GM21360 (cell line): Measurements from ENCODE around the gene ARHGAP1.
"Not testable (repeated sequence)": the region's sequence is repeated elsewhere in the genome, so short reads cannot be mapped to it uniquely, and the experiment has no call there.

Experiments used
- ATAC-seq: cut with Tn5 transposase; IDR thresholded peaks from one replicate; pipeline ENCODE4 v1.9.1; 2021; ENCODE audit warnings: mild to moderate bottlenecking, moderate library complexity; ENCODE audit not compliant: unreplicated experiment

ARHGAP1 gene

DNA sequence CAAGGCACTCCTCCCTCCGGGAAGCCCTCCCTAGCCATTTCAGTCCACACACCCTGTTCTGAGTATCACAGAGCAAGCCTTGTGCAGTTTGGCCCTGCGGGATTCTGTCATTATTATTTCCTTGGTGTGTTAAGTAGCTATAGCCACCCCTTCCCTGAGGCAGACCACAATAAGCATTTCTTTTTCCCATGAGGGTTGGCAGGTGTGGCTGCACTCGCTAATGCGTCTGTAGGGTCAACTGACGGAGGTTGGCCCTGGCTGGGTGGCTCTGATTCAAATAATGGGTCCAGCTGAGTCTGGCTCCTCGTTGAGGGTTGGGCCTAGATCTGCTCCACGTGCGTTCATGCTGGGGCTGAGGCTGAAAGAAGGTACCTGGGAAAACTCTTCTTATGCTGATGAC lies 23.7 kb upstream of the ARHGAP1 start:
- ATAC-seq = no peak

DNA sequence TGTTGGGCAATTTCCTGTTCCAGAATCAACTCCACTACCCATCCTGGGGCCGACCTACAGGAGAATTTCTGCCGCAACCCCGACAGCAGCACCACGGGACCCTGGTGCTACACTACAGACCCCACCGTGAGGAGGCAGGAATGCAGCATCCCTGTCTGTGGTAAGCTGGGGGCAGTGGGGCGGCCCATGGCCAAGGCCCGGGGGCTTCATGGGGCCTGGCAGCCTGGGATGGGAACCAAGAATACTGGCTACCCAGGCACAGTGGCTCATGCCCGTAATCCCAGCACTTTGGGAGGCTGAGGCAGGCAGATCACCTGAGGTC lies 22.9 kb upstream of the ARHGAP1 start:
- ATAC-seq = no peak

- ATAC-seq = no peak
Observed at GRCh38 chr11:46722566-46723358, 22.3 kb upstream of the ARHGAP1 start.

- no peak for ATAC-seq
Observed at GRCh38 chr11:46721286-46721685, 20.9 kb upstream of the ARHGAP1 start.

- no peak for ATAC-seq
Observed at GRCh38 chr11:46719543-46720218, 19.3 kb upstream of the ARHGAP1 start.

GRCh38 chr11:46719048-46719542 lies 18.7 kb upstream of the ARHGAP1 start, which contains the start of gene F2:
TSS of gene F2 (plus strand) at chr11:46719213. CDS start at chr11:46719236, 23 bp downstream.
- no peak for ATAC-seq

DNA sequence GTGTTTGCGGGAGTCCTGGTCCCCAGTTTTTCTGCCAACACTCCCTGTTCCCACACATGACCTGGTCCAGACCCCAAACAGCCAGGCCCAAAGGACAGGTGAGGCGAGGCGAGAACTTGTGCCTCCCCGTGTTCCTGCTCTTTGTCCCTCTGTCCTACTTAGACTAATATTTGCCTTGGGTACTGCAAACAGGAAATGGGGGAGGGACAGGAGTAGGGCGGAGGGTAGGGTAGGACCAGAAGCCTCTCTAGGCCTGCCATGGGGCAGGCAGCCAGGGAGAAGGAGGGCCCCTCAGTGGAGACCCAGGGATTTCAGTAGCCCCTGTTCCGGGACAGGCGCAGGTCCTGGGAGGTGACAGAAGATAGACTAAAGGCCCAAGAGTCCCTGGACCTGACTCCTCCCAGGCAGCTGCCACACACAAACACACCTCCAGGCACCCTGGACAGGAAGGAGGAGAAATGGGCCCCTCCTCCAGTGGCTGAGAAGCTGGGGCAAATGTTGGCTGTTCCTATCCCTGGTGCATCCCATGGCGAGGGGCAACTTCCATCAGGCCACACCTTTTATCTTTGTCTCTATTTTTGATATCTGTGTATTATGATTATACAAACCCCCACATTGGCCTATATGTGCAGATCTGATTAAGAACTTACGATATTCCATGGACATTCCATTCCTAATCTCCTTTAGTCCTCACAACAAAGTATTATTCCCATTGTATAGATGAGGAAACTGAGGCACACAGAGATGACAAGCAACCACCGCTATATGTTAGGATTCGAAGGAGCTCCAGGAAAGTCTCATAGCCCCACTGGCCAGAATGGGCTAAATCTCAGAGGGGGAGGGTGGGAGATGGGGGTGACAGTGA lies 18.0 kb upstream of the ARHGAP1 start:
- no peak for ATAC-seq

DNA sequence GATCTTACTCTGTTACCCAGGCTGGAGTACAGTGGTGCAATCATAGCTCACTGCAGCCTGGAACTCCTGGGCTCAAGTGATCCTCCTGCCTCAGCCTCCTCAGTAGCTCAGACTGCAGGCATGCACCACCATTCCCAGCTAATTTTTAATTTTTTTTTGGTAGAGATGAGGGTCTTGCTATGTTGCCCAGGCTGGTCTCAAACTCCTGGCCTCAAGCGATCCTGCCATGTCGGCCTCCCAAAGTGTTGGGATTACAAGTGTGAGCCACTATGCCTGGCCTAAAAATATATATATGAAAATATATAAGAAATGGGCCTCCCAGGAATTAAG lies 17.4 kb upstream of the ARHGAP1 start:
- not testable (repeated sequence) for ATAC-seq

DNA sequence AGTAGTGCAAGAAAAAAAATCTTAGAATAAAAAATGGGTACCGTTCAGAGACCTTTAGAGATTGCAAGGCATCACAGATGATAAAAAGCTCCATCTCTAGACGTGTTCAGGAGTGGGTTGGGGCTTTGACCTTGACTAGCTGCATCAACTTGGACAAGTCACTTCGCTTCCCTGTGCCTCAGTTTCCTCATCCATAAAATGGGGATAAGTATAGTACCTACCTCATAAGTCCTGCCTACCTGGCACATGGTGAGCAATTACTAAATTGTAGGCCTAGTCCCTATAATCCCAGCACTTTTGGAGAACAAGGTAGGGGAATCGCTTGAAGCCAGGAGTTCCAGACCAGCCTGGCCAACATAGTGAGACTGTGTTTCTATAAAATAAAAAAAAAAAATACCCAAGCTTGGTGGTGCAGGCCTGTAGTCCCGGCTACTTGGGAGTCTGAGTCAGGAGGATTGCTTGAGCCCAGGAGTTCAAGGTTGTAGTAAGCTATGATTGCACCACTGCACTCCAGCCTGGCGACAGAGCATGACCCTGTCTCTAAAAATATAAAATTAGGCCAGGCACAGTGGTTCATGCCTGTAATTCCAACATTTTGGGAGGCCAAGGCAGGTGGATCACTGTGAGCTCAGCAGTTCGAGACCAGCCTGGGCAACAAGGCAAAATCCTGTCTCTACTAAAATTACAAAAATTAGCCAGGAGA lies 12.6 kb upstream of the ARHGAP1 start:
- no peak for ATAC-seq

GRCh38 chr11:46711303-46711702 lies 10.9 kb upstream of the ARHGAP1 start:
- ATAC-seq = no peak

DNA sequence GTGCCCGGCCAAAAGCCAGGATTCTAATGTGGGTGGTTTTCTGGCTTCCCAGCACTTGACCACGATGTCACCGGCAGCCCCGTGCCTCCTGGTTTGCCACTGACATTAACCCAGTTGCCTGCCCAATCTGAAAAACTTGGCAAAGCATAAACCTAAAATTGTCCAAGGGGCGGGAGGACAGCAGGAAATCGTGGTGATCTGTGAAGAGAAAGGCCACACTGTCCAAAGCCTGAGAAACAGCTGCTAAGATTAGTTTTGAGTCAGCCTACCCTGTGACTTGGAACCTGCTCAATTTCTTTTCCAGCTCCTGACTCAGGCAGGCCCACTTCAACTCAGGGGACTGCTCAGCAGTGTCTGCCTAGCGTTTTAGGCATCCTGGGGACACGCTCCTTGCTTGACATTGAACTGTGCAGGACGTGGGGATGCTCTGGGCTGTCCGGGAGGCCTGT lies 10.4 kb upstream of the ARHGAP1 start:
- ATAC-seq = no peak

DNA sequence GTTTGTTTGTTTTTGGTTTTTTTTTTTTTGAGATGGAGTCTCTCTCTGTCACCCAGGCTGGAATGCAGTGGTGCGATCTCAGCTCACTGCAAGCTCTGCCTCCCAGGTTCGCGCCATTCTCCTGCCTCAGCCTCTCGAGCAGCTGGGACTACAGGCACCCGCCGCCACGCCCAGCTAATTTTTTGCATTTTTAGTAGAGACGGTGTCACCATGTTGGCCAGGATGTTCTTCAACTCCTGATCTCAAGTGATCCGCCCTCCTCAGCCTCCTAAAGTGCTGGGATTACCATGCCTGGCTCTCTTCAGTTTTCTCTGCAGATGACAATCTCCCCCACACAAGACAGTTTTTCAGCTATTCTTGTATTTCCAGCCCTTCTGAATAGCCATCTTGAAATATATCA lies 8.9 kb upstream of the ARHGAP1 start:
- not testable (repeated sequence) for ATAC-seq

DNA sequence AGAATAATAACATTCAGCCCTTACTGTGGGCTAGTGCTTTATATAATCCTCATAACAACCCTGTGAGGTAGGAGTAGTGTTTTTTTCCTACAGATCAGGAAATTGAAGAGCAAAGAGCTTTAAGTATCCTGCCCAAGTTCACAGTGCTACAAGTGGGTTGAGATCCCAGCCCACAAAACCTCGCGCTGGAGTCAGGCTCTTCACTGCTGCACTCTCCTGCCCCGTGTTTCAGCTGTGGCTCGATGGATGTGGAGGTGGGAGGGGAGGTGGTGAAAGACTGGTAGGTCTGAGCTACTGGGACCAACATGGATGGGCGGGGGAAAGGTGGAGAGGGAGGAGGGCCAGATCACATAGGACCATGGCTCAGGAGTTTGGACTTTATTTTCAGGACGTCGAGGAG lies 6.5 kb upstream of the ARHGAP1 start:
- no peak for ATAC-seq

DNA sequence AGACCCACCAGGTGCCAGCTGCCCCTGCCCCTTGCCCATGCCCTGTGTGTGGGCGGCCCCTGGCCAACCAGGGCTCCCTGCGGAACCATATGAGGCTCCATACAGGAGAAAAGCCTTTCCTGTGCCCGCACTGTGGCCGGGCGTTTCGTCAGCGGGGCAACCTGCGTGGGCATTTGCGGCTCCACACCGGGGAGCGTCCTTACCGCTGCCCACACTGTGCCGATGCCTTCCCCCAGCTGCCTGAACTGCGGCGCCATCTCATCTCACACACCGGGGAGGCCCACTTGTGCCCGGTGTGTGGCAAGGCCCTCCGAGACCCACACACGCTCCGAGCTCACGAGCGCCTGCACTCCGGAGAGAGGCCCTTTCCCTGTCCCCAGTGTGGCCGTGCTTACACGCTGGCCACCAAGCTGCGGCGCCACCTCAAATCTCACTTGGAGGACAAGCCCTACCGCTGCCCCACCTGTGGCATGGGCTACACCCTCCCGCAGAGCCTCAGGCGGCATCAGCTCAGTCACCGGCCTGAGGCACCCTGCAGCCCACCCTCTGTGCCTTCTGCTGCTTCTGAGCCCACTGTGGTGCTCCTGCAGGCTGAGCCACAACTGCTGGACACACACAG lies 4.8 kb upstream of the ARHGAP1 start:
- no peak for ATAC-seq

- no peak for ATAC-seq
Observed at GRCh38 chr11:46701078-46701654, 747 bp upstream of the ARHGAP1 start.

GRCh38 chr11:46698597-46698996 lies 1.8 kb downstream of the ARHGAP1 start:
- ATAC-seq = no peak

GRCh38 chr11:46697723-46698122 lies 2.7 kb downstream of the ARHGAP1 start:
- no peak for ATAC-seq

DNA sequence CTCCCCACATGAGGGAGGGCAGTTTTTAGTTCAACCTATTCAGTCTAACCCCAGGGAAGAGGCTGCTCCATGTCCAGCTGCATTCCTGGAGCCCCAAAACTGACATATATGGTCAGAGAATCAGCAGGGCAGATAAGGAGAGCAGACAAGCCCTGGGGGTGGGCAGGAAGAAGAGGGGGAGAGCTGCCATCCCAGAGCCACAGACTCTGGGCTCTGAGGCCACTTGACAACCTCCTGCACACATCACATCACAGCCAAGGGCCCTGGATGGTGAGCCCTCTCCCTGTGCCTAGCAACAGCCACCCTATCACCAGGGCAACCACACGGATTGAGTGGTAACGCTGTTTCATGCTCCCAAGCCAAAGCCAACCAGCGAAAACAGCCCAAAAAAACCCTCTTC lies 3.1 kb downstream of the ARHGAP1 start:
- ATAC-seq = no peak

GRCh38 chr11:46696212-46696558 lies 4.2 kb downstream of the ARHGAP1 start:
- no peak for ATAC-seq
